HEK293 (cell line): Measurements from ENCODE around the gene AFF3.

ENCODE experiments used
- CTCF ChIA-PET: fragments of 350-600 bp; formaldehyde crosslinking; extraction: SDS; loops from one replicate; lab custom pipeline; 2021; ENCODE audit warnings: antibody characterized with exemption; lab: Yijun Ruan, JAX
- POLR2A ChIA-PET: fragments of 300-600 bp; formaldehyde crosslinking; extraction: SDS; loops from one replicate; lab custom pipeline; 2020; ENCODE audit warnings: antibody characterized with exemption, inconsistent platforms; lab: Yijun Ruan, JAX
- H3K27ac ChIP-seq: fragments of 200-500 bp; sonication (Bioruptor generic); 2 replicates; pipeline ENCODE4 v1.5.1; 2014; ENCODE audit warnings: low read depth, low read length, control low read depth, inconsistent platforms; ENCODE audit errors: extremely low read depth
- H3K36me3 ChIP-seq, 2 experiments: fragments of 200-500 bp in 1 of 2; sonication (Bioruptor generic) in 1 of 2; 1 replicate in 1 of 2; 2 replicates in 1 of 2; pipeline ENCODE4 v1.5.1; 2014 to 2017; ENCODE audit warnings: inconsistent platforms in 2 of 2, low read length in 2 of 2; ENCODE audit not compliant: control insufficient read depth in 2 of 2, insufficient read depth in 1 of 2
- H3K4me1 ChIP-seq: fragments of 200-500 bp; sonication (Bioruptor generic); 2 replicates; pipeline ENCODE4 v1.5.1; 2014; ENCODE audit warnings: mild to moderate bottlenecking, low read length, inconsistent platforms; ENCODE audit not compliant: control insufficient read depth, insufficient read depth
- H3K4me3 ChIP-seq: 2 replicates; pipeline ENCODE4 v1.5.1; 2011; ENCODE audit warnings: low read depth, mild to moderate bottlenecking, control low read depth, low read length, moderate library complexity
- H3K9me3 ChIP-seq: fragments of 200-500 bp; sonication (Bioruptor generic); 2 replicates; pipeline ENCODE4 v1.5.1; 2014; ENCODE audit warnings: low read depth, low read length, inconsistent platforms; ENCODE audit not compliant: control insufficient read depth, insufficient read depth
- OSR2 ChIP-seq: fragments of 450-650 bp; formaldehyde crosslinking; IDR thresholded peaks from 2 replicates; pipeline ENCODE4 v1.5.1; 2016; ENCODE audit warnings: missing biosample characterization, missing genetic modification characterization
- SCRT2 ChIP-seq: fragments of 450-650 bp; formaldehyde crosslinking; IDR thresholded peaks from 2 replicates; pipeline ENCODE4 v1.5.1; 2016; ENCODE audit warnings: missing biosample characterization, missing genetic modification characterization
- YY1 ChIP-seq: fragments of 450-650 bp; formaldehyde crosslinking; IDR thresholded peaks from 2 replicates; pipeline ENCODE4 v1.5.1; 2018; ENCODE audit warnings: missing biosample characterization, missing genetic modification characterization
- YY2 ChIP-seq: fragments of 450-650 bp; formaldehyde crosslinking; IDR thresholded peaks from 2 replicates; pipeline ENCODE4 v1.5.1; 2016; ENCODE audit warnings: missing biosample characterization, missing genetic modification characterization
- ZBTB1 ChIP-seq: fragments of 450-650 bp; formaldehyde crosslinking; IDR thresholded peaks from 2 replicates; pipeline ENCODE4 v1.5.1; 2016; ENCODE audit warnings: missing biosample characterization, missing genetic modification characterization
- ZBTB7A ChIP-seq: fragments of 450-650 bp; formaldehyde crosslinking; IDR thresholded peaks from 2 replicates; pipeline ENCODE4 v1.5.1; 2016; ENCODE audit warnings: low read depth, missing biosample characterization, missing genetic modification characterization
- ZFP69B ChIP-seq: fragments of 450-650 bp; formaldehyde crosslinking; IDR thresholded peaks from 2 replicates; pipeline ENCODE4 v1.5.1; 2016; ENCODE audit warnings: missing biosample characterization, missing genetic modification characterization
- ZNF174 ChIP-seq: fragments of 450-650 bp; formaldehyde crosslinking; IDR thresholded peaks from 2 replicates; pipeline ENCODE4 v1.5.0; 2017; ENCODE audit warnings: missing biosample characterization, mild to moderate bottlenecking, missing genetic modification characterization
- ZNF558 ChIP-seq: fragments of 450-650 bp; formaldehyde crosslinking; IDR thresholded peaks from 2 replicates; pipeline ENCODE4 v1.5.1; 2016; ENCODE audit warnings: missing biosample characterization, missing genetic modification characterization
- ZNF600 ChIP-seq: fragments of 450-650 bp; formaldehyde crosslinking; IDR thresholded peaks from 2 replicates; pipeline ENCODE4 v1.5.1; 2016; ENCODE audit warnings: missing biosample characterization, missing genetic modification characterization
- ZNF701 ChIP-seq: fragments of 450-650 bp; formaldehyde crosslinking; IDR thresholded peaks from 2 replicates; pipeline ENCODE4 v1.5.1; 2016; ENCODE audit warnings: missing biosample characterization, missing genetic modification characterization
- TF ChIP-seq, protein P1 (sequence below): fragments of 450-650 bp; formaldehyde crosslinking; IDR thresholded peaks from 2 replicates; pipeline ENCODE4 v1.5.1; 2016; ENCODE audit warnings: missing biosample characterization, missing genetic modification characterization
- TF ChIP-seq, protein P2 (sequence below): fragments of 450-650 bp; formaldehyde crosslinking; IDR thresholded peaks from 2 replicates; pipeline ENCODE4 v1.5.1; 2016; ENCODE audit warnings: missing biosample characterization, missing genetic modification characterization
- TF ChIP-seq, protein P3 (sequence below): fragments of 450-650 bp; formaldehyde crosslinking; conservative IDR thresholded peaks from 2 replicates; pipeline ENCODE4 v1.5.1; 2016; ENCODE audit warnings: low read depth, missing biosample characterization, missing genetic modification characterization
- TF ChIP-seq, protein P4 (sequence below): fragments of 450-650 bp; formaldehyde crosslinking; IDR thresholded peaks from 2 replicates; pipeline ENCODE4 v1.5.1; 2016; ENCODE audit warnings: missing biosample characterization, missing genetic modification characterization
- TF ChIP-seq, protein P5 (sequence below): fragments of 450-650 bp; formaldehyde crosslinking; IDR thresholded peaks from 2 replicates; pipeline ENCODE4 v1.5.1; 2016; ENCODE audit warnings: missing biosample characterization, missing genetic modification characterization

AFF3 gene

DNA sequence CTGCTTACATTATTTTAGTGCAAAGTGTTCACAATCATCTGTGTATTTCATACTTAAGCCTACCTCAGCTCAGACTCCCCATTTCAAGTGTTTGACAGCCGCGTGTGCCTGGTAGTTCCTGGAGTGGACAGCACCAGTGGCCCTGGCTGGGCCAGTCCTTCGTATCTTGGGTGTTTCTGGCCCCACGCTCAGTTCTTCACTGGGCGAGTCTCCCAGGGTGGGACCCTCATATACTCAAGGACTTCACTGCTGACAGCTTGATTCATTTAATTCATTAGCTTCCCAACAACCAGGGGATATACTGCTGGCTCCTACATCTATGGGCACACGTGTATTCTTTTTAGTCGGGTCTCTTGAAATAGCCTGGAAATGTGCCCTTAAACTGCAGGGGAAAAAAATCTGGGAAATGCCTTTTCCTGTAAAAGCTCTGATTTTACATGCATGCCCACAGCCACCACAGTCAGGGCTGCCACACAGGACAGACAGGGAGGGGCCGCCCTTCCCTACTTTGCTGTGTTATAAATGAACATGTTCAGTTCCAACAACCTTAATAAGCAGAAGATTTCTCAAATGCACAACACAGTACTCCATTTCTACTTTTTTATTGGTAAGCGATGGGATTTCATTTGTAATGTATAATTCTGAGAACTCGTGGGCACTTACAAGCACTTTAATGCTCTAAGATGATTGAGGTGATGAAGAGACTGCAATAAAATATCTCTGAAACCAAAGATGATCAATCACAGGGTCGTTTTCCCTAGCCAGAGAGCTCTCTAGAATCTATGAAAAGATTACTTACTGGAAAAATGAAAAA is 447.1 kb downstream of the AFF3 start:
- ChIA-PET POLR2A (no interaction called here), CTCF (no interaction called here)
- TF ChIP-seq, protein P1, sequence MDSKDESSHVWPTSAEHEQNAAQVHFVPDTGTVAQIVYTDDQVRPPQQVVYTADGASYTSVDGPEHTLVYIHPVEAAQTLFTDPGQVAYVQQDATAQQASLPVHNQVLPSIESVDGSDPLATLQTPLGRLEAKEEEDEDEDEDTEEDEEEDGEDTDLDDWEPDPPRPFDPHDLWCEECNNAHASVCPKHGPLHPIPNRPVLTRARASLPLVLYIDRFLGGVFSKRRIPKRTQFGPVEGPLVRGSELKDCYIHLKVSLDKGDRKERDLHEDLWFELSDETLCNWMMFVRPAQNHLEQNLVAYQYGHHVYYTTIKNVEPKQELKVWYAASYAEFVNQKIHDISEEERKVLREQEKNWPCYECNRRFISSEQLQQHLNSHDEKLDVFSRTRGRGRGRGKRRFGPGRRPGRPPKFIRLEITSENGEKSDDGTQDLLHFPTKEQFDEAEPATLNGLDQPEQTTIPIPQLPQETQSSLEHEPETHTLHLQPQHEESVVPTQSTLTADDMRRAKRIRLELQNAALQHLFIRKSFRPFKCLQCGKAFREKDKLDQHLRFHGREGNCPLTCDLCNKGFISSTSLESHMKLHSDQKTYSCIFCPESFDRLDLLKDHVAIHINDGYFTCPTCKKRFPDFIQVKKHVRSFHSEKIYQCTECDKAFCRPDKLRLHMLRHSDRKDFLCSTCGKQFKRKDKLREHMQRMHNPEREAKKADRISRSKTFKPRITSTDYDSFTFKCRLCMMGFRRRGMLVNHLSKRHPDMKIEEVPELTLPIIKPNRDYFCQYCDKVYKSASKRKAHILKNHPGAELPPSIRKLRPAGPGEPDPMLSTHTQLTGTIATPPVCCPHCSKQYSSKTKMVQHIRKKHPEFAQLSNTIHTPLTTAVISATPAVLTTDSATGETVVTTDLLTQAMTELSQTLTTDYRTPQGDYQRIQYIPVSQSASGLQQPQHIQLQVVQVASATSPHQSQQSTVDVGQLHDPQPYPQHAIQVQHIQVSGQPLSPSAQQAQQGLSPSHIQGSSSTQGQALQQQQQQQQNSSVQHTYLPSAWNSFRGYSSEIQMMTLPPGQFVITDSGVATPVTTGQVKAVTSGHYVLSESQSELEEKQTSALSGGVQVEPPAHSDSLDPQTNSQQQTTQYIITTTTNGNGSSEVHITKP (tag by site-specific recombination), result no peak
- TF ChIP-seq ZNF174 (no peak), ZNF558 (tag by site-specific recombination) (no peak), OSR2 (tag by site-specific recombination) (no peak), ZFP69B (tag by site-specific recombination) (no peak), YY2 (tag by site-specific recombination) (no peak), ZBTB7A (tag by site-specific recombination) (no peak), ZBTB1 (no peak), ZNF600 (tag by site-specific recombination) (no peak), SCRT2 (tag by site-specific recombination) (no peak), ZNF701 (no peak), YY1 (tag by site-specific recombination) (no peak)
- TF ChIP-seq, protein P2, sequence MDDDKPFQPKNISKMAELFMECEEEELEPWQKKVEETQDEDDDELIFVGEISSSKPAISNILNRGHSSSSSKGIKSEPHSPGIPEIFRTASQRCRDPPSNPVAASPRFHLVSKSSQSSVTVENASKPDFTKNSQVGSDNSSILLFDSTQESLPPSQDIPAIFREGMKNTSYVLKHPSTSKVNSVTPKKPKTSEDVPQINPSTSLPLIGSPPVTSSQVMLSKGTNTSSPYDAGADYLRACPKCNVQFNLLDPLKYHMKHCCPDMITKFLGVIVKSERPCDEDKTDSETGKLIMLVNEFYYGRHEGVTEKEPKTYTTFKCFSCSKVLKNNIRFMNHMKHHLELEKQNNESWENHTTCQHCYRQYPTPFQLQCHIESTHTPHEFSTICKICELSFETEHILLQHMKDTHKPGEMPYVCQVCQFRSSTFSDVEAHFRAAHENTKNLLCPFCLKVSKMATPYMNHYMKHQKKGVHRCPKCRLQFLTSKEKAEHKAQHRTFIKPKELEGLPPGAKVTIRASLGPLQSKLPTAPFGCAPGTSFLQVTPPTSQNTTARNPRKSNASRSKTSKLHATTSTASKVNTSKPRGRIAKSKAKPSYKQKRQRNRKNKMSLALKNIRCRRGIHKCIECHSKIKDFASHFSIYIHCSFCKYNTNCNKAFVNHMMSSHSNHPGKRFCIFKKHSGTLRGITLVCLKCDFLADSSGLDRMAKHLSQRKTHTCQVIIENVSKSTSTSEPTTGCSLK, result no peak
- TF ChIP-seq, protein P3, sequence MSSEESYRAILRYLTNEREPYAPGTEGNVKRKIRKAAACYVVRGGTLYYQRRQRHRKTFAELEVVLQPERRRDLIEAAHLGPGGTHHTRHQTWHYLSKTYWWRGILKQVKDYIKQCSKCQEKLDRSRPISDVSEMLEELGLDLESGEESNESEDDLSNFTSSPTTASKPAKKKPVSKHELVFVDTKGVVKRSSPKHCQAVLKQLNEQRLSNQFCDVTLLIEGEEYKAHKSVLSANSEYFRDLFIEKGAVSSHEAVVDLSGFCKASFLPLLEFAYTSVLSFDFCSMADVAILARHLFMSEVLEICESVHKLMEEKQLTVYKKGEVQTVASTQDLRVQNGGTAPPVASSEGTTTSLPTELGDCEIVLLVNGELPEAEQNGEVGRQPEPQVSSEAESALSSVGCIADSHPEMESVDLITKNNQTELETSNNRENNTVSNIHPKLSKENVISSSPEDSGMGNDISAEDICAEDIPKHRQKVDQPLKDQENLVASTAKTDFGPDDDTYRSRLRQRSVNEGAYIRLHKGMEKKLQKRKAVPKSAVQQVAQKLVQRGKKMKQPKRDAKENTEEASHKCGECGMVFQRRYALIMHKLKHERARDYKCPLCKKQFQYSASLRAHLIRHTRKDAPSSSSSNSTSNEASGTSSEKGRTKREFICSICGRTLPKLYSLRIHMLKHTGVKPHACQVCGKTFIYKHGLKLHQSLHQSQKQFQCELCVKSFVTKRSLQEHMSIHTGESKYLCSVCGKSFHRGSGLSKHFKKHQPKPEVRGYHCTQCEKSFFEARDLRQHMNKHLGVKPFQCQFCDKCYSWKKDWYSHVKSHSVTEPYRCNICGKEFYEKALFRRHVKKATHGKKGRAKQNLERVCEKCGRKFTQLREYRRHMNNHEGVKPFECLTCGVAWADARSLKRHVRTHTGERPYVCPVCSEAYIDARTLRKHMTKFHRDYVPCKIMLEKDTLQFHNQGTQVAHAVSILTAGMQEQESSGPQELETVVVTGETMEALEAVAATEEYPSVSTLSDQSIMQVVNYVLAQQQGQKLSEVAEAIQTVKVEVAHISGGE (tag by site-specific recombination), result no peak
- TF ChIP-seq, protein P4, sequence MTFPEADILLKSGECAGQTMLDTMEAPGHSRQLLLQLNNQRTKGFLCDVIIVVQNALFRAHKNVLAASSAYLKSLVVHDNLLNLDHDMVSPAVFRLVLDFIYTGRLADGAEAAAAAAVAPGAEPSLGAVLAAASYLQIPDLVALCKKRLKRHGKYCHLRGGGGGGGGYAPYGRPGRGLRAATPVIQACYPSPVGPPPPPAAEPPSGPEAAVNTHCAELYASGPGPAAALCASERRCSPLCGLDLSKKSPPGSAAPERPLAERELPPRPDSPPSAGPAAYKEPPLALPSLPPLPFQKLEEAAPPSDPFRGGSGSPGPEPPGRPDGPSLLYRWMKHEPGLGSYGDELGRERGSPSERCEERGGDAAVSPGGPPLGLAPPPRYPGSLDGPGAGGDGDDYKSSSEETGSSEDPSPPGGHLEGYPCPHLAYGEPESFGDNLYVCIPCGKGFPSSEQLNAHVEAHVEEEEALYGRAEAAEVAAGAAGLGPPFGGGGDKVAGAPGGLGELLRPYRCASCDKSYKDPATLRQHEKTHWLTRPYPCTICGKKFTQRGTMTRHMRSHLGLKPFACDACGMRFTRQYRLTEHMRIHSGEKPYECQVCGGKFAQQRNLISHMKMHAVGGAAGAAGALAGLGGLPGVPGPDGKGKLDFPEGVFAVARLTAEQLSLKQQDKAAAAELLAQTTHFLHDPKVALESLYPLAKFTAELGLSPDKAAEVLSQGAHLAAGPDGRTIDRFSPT (tag by site-specific recombination), result no peak
- TF ChIP-seq, protein P5, sequence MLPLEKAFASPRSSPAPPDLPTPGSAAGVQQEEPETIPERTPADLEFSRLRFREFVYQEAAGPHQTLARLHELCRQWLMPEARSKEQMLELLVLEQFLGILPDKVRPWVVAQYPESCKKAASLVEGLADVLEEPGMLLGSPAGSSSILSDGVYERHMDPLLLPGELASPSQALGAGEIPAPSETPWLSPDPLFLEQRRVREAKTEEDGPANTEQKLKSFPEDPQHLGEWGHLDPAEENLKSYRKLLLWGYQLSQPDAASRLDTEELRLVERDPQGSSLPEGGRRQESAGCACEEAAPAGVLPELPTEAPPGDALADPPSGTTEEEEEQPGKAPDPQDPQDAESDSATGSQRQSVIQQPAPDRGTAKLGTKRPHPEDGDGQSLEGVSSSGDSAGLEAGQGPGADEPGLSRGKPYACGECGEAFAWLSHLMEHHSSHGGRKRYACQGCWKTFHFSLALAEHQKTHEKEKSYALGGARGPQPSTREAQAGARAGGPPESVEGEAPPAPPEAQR (tag by site-specific recombination), result no peak
- Histone ChIP-seq H3K4me1 (no peaks in the 10 kb centered on the region), H3K36me3 (no peaks in the 10 kb centered on the region), H3K4me3 (no peak overlapping the region), H3K9me3 (no peaks in the 10 kb centered on the region), H3K27ac (no peak overlapping the region)
